HG02870 (cell line): ENCODE results near the gene PALLD.
A peak's percentile ranks its signal among the peaks of the same experiment; 100 is the strongest.

ENCODE experiments used
- ATAC-seq: cut with Tn5 transposase; IDR thresholded peaks from one replicate; pipeline ENCODE4 v1.9.1; 2021; ENCODE audit warnings: mild to moderate bottlenecking, moderate library complexity; ENCODE audit not compliant: unreplicated experiment

PALLD gene

GRCh38 chr4:168659741-168660465 lies 163.1 kb downstream of the PALLD start:
- no peak for ATAC-seq

- no peak for ATAC-seq
Measured at GRCh38 chr4:168662297-168662984, 165.6 kb downstream of the PALLD start.

GRCh38 chr4:168664242-168664891 lies 167.5 kb downstream of the PALLD start:
- no peak for ATAC-seq

GRCh38 chr4:168666531-168666930 lies 169.7 kb downstream of the PALLD start:
- no peak for ATAC-seq

- no peak for ATAC-seq
Measured at GRCh38 chr4:168667376-168667775, 170.5 kb downstream of the PALLD start.

GRCh38 chr4:168667921-168668320 lies 171.1 kb downstream of the PALLD start:
- no peak for ATAC-seq

GRCh38 chr4:168673476-168673875 lies 176.6 kb downstream of the PALLD start:
- no peak for ATAC-seq

GRCh38 chr4:168674077-168674747 lies 177.4 kb downstream of the PALLD start:
- no peak for ATAC-seq

GRCh38 chr4:168674866-168675265 lies 178.0 kb downstream of the PALLD start:
- no peak for ATAC-seq

- ATAC-seq: no peak
Measured at GRCh38 chr4:168677063-168677462, 180.2 kb downstream of the PALLD start.

- ATAC-seq: no peak
Measured at GRCh38 chr4:168677879-168678278, 181.0 kb downstream of the PALLD start.

- ATAC-seq: no peak
Measured at GRCh38 chr4:168678751-168679366, 182.0 kb downstream of the PALLD start.

GRCh38 chr4:168679397-168679796 lies 182.5 kb downstream of the PALLD start:
- ATAC-seq: no peak

GRCh38 chr4:168679819-168680218 lies 183.0 kb downstream of the PALLD start:
- ATAC-seq: no peak

- ATAC-seq: no peak
Measured at GRCh38 chr4:168682898-168683500, 186.1 kb downstream of the PALLD start.

GRCh38 chr4:168683595-168683994 lies 186.7 kb downstream of the PALLD start:
- no peak for ATAC-seq

GRCh38 chr4:168685136-168685809 lies 188.4 kb downstream of the PALLD start:
- peak; percentile 95 for ATAC-seq

GRCh38 chr4:168688584-168688983 lies 191.7 kb downstream of the PALLD start:
- ATAC-seq: no peak

- ATAC-seq: no peak
Measured at GRCh38 chr4:168689791-168690190, 192.9 kb downstream of the PALLD start.

- no peak for ATAC-seq
Measured at GRCh38 chr4:168690199-168690598, 193.3 kb downstream of the PALLD start.
